Measurements from ENCODE around the gene OMG. TPM values are rescaled to one million over a fixed set of nuclear protein-coding genes. Genes with fewer than 3 reads are reported as not detected.

The OMG gene
- total RNA-seq, 6 experiments from 2014 or later = 0.26 TPM; not detected in 5

GRCh38 chr17:31311526-31311925 lies 14.5 kb upstream of the OMG start:
- peaks cover 14% of the 10 kb centered on the region for H3K36me3 Mint-ChIP-seq (ENCODE audit: low read depth)
- peaks cover 20% of the 10 kb centered on the region for H3K4me1 Mint-ChIP-seq (ENCODE audit: low read depth)
- no peak for TF ChIP-seq CTCF (IDR thresholded peaks at IDR 0.05)
- DNase-seq = no peak
- no peak overlapping the region for H3K4me3 Mint-ChIP-seq
- no peaks in the 10 kb centered on the region for H3K27me3 Mint-ChIP-seq (ENCODE audit: insufficient read depth)
- no peak overlapping the region for H3K27ac Mint-ChIP-seq
- no peaks in the 10 kb centered on the region for H3K9me3 Mint-ChIP-seq

GRCh38 chr17:31310886-31311285 lies 13.8 kb upstream of the OMG start:
- no peak for TF ChIP-seq CTCF (IDR thresholded peaks at IDR 0.05)

GRCh38 chr17:31310260-31310659 lies 13.2 kb upstream of the OMG start:
- no peak overlapping the region for H3K27ac Mint-ChIP-seq

More at GRCh38 chr17:31310886-31311285, 13.8 kb upstream of the OMG start:
- no peak for DNase-seq
- H3K9me3 Mint-ChIP-seq = no peaks in the 10 kb centered on the region
- no peaks in the 10 kb centered on the region for H3K27me3 Mint-ChIP-seq (ENCODE audit: insufficient read depth)
- no peak overlapping the region for H3K4me3 Mint-ChIP-seq
- no peak overlapping the region for H3K27ac Mint-ChIP-seq
- H3K36me3 Mint-ChIP-seq (ENCODE audit: low read depth) = peaks cover 19% of the 10 kb centered on the region
- H3K4me1 Mint-ChIP-seq (ENCODE audit: low read depth) = peaks cover 27% of the 10 kb centered on the region

GRCh38 chr17:31309556-31309955 lies 12.5 kb upstream of the OMG start:
- Mint-ChIP-seq H3K27me3 (ENCODE audit: insufficient read depth) (no peaks in the 10 kb centered on the region), H3K4me3 (no peak overlapping the region), H3K36me3 (ENCODE audit: low read depth) (peaks cover 32% of the 10 kb centered on the region), H3K9me3 (no peaks in the 10 kb centered on the region), H3K27ac (no peak overlapping the region), H3K4me1 (ENCODE audit: low read depth) (peaks cover 24% of the 10 kb centered on the region)
- TF ChIP-seq CTCF (IDR thresholded peaks at IDR 0.05) = no peak
- DNase-seq = no peak

More at GRCh38 chr17:31310260-31310659, 13.2 kb upstream of the OMG start:
- Mint-ChIP-seq H3K9me3 (no peaks in the 10 kb centered on the region), H3K4me3 (no peak overlapping the region), H3K27me3 (ENCODE audit: insufficient read depth) (no peaks in the 10 kb centered on the region), H3K4me1 (ENCODE audit: low read depth) (peaks cover 28% of the 10 kb centered on the region), H3K36me3 (ENCODE audit: low read depth) (peaks cover 25% of the 10 kb centered on the region)
- no peak for DNase-seq
- no peak for TF ChIP-seq CTCF (IDR thresholded peaks at IDR 0.05)

GRCh38 chr17:31308372-31309334 lies 11.6 kb upstream of the OMG start:
- H3K27ac Mint-ChIP-seq = no peak overlapping the region
- no peak for TF ChIP-seq CTCF (IDR thresholded peaks at IDR 0.05)
- no peaks in the 10 kb centered on the region for H3K27me3 Mint-ChIP-seq (ENCODE audit: insufficient read depth)
- H3K4me3 Mint-ChIP-seq = no peak overlapping the region
- H3K36me3 Mint-ChIP-seq (ENCODE audit: low read depth) = peaks cover 38% of the 10 kb centered on the region
- no peaks in the 10 kb centered on the region; the same call in 1 of the 2 replicates for H3K9me3 Mint-ChIP-seq
- H3K4me1 Mint-ChIP-seq (ENCODE audit: low read depth) = peaks cover 15% of the 10 kb centered on the region
- DNase-seq = no peak

Data from HFFc6 (cell line).